K562 treated with DMSO at 1 percent for 12 hours (cell line): ENCODE measurements around the gene ADRA2B. TPM values are rescaled to one million over a fixed set of nuclear protein-coding genes. Genes with fewer than 3 reads are reported as not detected.

Experiments used
- total RNA-seq: library from RNA; unstranded; fragments of 300-600 nt; gene quantifications from 2 replicates; pipeline ENCODE4 v1.2.3, GENCODE V29; 2022; ENCODE audit not compliant: insufficient read depth

Gene ADRA2B
- total RNA-seq: not detected in 2 replicates

GRCh38 chr2:96116424-96116878 lies at the start of gene ADRA2B:
Gene ADRA2B, minus strand, starts transcription at chr2:96116571. Its CDS starts 422 bp downstream, at chr2:96116149.

GRCh38 chr2:96145036-96145847 lies 28.9 kb upstream of the ADRA2B start, which contains the start of gene DUSP2:
Gene DUSP2, minus strand, starts transcription at chr2:96145440. Its CDS starts 86 bp downstream, at chr2:96145354.

GRCh38 chr2:96138179-96139145 lies 22.1 kb upstream of the ADRA2B start, which contains the start of gene ASTL:
Gene ASTL, minus strand, starts transcription at chr2:96138502. Its CDS starts 66 bp downstream, at chr2:96138436.

Other genes with a start within 250 kb of the ADRA2B start
- 1.6 and 6.1 TPM in 2 replicates for gene ANKRD36C, start 124.7 kb downstream of the ADRA2B start, total RNA-seq
- 0.50 and 1.2 TPM in 2 replicates for gene GPAT2, start 81.7 kb downstream of the ADRA2B start, total RNA-seq
- gene ASTL, start 21.9 kb upstream of the ADRA2B start, total RNA-seq: not detected in 2 replicates
- gene DUSP2, start 28.9 kb upstream of the ADRA2B start, total RNA-seq: 0.52 TPM in 1 of 2 replicates, not detected in the other
- gene STARD7, start 92.3 kb upstream of the ADRA2B start, total RNA-seq: 50.2 and 102 TPM in 2 replicates
- 14.7 and 33.1 TPM in 2 replicates for gene TMEM127, start 149.4 kb upstream of the ADRA2B start, total RNA-seq
- 62.3 and 104 TPM in 2 replicates for gene CIAO1, start 149.7 kb upstream of the ADRA2B start, total RNA-seq
- 112 and 218 TPM in 2 replicates for gene SNRNP200, start 189.0 kb upstream of the ADRA2B start, total RNA-seq
- 2.5 and 3.7 TPM in 2 replicates for gene ITPRIPL1, start 208.7 kb upstream of the ADRA2B start, total RNA-seq
- 50.6 and 69.9 TPM in 2 replicates for gene NCAPH, start 219.2 kb upstream of the ADRA2B start, total RNA-seq